Measurements from ENCODE around the gene PPM1M.
"Not testable (repeated sequence)": the region's sequence is repeated elsewhere in the genome, so short reads cannot be mapped to it uniquely, and the experiment has no call there.

The PPM1M gene

DNA sequence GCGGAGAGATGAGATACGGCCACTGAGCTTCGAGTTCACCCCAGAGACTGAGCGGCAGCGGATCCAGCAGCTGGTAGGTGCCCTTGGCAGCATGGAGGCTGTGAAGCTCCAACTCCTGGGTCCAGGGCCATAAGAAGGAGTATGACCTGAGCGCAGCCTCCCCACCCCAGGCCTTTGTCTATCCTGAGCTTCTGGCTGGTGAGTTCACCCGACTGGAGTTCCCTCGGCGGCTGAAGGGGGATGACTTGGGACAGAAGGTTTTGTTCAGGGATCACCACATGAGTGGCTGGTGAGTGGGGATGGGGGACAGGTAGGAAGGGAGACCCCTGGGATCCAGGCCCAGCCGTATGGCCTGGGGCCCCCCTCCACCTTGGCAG, 2.6 kb downstream of the PPM1M start:
- DNase-seq: no peak

DNA sequence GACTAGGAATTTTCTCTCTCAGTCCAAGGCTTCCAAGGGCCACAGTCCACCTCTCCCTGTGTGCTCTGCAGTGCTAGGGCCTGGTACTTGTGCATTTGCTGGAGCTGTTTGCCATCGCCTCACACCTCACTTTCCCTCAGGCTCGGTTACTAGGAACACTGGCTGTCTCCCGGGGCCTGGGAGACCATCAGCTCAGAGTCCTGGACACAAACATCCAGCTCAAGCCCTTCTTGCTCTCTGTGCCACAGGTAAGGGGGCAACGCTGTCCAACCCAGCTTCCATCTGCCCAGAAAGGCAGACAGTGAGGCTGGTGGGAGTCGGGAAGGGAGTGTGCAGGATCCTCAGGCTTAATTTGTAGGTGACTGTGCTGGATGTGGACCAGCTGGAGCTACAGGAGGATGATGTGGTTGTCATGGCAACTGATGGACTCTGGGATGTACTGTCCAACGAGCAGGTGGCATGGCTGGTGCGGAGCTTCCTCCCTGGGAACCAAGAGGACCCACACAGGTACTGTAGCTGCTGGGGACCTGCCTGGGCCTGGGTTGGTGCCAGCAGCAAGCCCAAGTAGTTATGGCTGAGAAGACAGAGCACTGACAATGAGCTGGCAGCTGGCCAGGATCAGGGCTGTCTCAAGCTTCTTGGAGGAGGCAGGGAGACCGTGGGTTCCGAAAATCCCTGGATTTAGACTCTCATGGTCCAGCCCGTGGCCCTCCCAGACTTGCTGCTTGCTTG, 3.4 kb downstream of the PPM1M start:
- no peak for DNase-seq

DNA sequence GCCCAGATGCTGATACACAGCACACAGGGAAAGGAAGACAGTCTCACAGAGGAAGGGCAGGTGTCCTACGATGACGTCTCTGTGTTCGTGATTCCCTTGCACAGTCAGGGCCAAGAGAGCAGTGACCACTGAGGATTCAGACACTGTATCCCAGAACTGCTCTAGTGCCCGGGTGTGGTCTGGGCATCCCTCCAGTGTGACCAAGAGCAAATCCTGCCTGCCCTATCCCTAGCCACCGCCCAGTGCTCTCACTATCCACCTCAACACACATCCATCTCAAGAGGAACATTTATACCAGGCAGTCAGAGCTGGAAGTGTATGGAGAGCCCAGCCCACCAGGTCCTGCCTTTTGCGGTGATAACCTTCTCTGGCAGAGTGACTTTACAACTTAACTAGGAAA, 4.1 kb downstream of the PPM1M start:
- DNase-seq: no peak

DNA sequence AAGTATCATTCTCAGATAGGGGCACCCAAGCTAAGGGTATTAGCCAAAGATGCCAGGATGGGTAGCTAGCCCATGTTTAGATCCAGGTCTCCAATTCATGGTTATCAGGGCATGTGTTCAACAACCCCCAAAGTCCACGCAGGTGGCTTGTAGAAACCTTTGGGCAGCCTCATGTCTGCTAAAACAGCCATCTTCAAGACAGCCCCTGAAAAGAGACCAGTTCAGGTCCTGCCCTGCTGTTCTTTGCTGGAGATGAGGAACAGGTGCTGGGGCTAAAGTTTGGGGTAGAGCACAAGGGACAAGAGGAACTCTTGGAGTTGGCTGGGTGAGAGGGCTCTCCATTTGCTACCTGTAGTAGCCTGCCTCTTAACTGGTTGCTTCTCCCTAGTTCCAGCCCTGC, 4.6 kb downstream of the PPM1M start:
- DNase-seq: no peak

DNA sequence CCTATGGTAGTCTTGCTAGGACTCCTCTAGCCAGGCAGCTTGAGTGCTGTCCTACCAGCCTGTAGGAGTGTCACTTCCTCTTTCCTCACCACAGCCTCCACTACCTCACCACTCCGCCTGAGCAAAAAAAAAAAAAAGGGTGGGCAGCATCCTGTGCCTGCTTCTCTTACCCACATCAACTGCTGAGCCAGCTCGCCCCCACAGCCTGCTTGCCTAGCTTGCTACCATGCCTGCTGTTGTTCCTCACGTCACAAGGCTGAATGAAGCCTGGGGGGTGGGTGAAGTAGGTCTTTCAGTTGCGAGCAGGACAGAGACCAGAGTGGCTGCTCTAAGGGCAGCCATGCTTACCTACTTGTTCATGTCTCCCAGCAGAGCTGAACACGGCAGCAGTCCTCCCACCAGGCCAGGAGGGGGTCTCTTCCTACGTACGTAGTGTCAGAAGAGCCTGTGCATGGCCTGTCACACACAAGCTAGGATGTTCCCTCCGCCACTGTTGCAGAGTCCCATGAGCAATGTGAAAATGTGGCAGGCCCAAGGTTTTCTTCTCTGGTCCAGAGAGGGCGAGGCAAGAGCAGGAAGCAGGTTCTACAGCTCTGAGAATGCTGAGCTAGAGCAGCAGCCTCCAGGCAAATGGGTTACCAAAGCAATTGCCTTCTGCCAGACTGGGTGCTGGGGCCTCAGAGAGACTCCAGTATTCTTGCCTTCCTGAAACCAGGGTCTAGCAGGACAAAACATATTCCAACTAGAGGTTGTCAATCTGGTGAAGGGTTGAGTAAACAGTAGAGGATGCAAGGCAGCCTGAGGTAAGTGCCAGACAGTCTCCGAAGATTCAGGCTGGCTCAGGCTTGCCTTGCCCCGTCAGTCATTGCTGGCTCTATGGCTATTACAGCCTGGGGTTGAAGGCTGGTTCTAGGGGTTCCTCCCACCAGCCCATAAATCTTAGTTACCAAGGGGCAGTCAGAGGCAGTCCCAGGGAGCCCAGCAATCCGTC, 8.1 kb downstream of the PPM1M start:
- peak; percentile 39 for DNase-seq

DNA sequence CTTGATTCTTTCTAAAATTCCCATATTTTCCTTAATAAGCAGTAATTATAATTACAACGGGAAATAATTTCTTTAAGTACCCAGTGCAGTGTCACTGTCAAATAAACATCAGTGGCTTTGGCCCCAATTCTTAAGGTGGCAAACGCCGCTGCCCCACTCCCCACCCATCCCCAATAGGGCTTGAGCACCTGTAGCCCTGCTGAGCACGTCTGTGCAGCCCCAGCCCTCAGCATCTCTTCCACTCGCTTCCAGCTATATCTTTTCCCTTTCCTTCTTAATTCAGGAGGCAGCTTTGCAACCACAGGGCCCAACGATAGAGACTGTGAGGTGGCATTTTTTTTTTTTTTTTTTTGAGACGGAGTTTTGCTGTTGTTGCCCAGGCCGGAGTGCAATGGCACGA, 9.0 kb downstream of the PPM1M start:
- DNase-seq: no peak

DNA sequence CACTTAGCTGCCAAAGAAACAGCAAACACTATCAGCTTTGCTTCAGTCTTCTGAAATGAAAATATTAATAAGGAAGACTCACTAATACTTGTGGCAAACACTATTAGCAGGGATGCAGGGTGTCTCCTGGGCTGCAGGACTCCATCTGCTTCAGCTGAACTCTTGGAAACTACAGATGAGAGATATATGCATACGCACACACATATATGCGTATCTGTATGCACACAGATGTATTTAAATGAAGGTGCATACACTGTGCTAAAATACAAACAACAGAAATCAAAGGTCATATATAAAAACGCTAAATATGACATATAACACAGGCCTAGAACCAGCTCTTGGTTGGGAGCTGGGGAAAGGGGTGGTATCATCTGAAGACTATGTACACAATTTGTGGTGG, 10.6 kb downstream of the PPM1M start:
- DNase-seq: no peak

DNA sequence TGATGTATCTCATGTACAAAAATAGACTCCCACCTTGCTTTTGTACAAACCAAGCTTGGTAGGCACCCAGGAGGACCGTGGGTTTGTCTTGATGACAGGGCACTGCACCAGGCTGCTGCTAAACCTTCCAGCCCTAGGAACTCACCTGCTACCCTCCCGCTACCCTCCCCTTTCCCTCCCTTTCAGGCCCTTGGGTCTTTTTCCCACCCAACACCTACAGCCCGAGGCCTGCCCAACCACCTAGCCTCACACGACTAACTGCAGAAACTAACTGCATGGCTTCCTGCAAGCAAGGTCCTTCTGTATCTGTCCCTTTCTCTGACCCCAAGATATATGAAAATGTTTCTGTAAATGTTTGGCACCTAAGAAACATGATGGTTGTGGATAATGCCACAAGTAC, 11.1 kb downstream of the PPM1M start:
- no peak for DNase-seq

DNA sequence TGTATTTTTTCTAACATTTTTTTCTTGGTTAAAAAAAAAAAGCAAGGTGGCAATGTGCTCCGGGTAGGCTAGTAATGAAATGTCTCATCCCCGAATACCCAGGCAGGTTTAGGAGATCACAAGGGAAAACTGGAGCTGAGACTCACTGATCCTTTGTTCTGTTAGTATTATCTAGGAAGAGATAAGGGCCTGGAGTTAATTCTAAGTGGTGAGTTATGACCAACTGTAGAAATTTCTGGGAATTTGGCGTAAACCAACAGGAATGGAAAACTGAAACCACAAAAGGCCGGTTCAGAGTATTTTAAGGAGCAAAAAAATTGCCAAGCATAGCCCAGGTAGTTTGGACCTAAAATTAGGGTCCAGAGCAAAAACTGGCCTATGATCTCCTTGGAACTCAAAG, 12.4 kb downstream of the PPM1M start:
- DNase-seq: no peak

DNA sequence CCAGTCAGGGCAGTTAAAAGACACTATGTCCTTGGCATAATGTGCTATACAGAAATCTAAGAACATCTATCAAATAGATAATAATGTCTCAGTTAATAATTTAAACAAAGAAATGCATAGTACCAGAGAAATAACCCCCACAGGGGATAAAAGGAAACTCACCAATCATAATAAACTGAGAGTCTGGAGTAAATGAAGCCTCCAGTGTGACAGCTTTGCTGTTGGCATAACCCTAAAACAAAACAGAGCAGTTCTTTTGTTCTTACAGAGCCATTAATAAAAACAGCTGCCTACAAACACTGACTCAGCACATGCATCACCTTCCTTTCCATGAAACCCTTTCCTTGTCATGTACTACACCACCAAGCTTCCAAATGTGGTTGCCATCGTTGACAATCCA, 13.5 kb downstream of the PPM1M start:
- DNase-seq: no peak

DNA sequence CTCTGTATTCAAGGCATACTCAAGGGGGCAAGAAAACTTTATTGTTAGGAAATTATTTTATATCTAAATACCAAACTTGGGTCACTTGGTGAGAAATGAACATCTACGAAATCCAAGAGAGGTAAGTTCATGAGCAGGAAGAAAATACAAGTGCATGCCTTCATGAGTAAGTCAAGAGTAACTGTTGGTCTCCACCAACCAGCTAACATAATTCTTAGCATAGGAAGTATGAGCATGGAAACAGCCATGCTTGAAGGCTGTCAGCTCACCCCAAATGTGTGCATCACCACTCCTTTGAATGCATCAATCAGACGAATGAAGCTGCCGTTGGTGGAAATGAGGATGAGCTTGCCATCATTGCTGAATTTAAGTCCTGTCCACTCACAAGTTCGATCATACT, 13.9 kb downstream of the PPM1M start:
- no peak for DNase-seq

DNA sequence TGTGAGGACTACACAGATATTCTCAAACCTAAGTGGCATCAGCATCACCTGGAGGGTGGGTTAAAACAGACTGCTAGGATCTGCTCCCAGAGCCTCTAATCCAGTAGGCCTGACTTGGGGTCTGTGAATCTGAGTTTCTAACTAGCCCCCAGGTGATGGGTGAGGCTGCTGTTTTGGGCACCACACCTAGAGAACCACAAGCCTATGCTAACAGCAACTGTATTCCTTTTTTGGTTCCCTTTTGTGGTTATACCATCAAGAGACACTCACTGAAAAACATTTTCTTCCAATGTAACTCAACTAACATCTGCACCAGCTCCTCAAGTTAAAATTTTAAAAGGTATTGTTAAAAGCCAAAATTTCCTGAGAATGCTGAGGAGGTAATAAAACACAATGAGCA, 16.9 kb downstream of the PPM1M start:
- no peak for DNase-seq

DNA sequence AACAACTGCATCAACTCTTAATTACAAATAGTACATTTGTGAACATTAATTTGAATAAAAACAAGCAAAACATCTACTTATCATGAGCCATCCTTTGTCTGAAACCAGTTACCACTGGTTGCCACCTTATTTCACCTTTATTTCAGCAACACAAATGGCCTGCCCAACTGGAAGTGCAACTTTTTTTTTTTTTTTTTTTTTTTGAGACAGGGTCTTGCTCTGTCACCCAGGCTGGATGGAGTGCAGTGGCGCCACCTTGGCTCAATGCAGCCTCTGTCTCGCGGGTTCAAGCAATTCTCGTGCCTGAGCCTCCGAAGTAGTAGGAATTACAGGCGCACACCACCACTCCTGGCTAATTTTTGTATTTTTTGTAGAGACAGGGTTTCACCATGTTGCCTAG, 19.8 kb downstream of the PPM1M start:
- no peak for DNase-seq

DNA sequence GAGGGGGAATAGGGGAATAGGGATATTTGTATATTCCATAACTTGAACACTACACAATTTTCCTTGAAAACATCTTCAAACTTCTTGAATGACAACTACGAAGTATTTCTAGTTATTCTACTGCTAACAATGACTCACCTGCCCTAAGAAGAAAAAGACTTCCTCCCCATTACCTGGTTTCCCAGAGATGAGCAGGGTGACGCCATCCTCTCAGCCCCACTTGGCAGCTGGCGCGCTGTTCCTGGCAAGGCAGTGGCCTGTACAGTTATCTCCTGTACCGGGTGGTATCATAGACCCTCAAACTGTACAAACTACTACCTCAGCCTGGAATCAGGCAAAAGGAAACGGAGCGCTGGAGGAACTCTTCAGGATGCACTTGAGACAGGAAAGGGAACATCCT, 22.5 kb downstream of the PPM1M start:
- DNase-seq: no peak

DNA sequence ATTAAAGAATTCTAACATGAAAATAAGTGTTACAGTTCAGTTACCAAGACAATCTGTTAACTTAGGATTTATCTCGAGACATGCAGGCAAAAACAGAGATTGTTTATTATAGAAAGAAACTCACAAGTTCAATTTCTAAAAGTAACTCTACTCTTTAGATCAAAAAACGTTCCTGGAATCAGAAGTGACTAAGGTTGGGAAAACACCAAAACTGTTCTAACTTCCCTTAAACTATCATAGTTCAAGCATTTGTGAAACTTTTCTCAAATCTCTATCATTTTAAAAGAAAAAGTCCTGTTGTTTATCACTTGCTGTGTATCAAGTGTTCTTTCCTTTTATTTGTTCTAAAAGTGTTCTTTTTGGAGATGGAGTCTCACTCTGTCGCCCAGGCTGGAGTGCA, 24.2 kb downstream of the PPM1M start:
- DNase-seq: no peak

DNA sequence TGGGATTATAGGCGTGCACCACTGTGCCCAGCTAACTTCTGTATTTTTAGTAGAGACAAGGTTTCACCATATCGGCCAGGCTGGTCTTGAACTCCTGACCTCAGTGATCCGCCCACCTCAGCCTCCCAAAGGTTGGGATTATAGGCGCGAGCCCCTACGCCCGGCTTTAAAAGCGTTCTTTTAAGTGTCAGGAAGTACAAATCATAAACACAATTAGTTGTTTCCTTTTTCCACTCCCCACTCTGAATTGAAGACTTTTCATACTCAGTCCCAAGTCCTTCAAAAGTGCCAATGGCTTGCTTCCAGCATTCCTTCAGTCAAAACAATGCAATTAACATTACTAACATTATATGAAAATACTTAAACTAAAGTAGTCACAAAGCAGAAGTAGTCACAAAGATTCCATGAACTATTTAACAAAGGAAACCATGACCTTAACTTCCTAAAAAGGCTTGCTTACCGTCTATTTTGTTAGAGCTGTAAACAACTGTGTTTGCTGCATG, 24.7 kb downstream of the PPM1M start:
- DNase-seq: no peak

DNA sequence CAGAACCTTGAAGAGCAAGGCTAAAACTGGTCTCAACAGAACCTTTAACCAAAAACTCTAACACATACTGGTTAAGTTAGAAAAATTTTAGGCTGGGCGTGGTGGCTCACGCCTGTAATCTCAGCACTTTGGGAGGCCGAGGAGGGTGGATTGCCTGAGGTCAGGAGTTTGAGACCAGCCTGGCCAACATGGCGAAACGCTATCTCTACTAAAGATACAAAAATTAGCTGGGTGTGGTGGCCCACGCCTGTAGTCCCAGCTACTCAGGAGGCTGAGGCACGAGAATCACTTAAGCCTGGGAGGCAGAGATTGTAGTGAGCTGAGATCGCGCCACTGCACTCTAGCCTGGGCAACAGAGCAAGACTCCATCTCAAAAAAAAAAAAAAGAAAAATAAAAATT, 26.6 kb downstream of the PPM1M start:
- not testable (repeated sequence) for DNase-seq

DNA sequence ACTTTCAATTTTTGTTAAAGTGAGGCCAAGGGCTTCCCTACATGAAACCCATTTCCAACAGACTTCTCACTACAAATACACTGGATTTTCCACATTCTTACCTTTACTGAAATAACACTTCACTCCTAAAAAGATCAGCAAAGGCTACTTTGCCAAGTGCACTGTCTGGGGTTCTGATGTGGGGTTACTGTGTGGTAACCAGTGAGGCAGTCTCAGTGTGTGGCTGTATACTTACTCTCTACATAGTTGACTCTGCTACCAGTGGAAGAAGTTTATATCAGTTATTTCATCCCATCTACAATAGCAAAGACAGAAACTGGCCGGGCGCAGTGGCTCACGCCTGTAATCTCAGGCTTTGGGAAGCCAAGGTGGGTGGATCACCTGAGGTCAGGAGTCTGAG, 27.3 kb downstream of the PPM1M start:
- no peak for DNase-seq

DNA sequence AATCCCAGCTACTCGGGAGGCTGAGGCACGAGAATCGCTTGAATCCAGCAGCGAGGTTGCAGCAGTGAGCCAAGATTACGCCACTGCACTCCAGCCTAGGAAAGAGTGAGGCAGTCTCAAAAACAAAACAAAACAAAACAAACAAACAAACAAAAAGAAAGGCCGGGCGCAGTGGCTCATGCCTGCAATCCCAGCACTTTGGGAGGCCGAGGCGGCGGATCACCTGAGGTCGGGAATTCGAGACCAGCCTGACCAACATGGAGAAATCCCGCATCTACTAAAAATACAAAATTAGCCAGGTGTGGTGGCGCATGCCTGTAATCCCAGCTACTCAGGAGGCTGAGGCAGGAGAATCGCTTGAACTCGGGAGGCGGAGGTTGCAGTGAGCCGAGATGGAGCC, 29.2 kb downstream of the PPM1M start:
- DNase-seq: not testable (repeated sequence)

DNA sequence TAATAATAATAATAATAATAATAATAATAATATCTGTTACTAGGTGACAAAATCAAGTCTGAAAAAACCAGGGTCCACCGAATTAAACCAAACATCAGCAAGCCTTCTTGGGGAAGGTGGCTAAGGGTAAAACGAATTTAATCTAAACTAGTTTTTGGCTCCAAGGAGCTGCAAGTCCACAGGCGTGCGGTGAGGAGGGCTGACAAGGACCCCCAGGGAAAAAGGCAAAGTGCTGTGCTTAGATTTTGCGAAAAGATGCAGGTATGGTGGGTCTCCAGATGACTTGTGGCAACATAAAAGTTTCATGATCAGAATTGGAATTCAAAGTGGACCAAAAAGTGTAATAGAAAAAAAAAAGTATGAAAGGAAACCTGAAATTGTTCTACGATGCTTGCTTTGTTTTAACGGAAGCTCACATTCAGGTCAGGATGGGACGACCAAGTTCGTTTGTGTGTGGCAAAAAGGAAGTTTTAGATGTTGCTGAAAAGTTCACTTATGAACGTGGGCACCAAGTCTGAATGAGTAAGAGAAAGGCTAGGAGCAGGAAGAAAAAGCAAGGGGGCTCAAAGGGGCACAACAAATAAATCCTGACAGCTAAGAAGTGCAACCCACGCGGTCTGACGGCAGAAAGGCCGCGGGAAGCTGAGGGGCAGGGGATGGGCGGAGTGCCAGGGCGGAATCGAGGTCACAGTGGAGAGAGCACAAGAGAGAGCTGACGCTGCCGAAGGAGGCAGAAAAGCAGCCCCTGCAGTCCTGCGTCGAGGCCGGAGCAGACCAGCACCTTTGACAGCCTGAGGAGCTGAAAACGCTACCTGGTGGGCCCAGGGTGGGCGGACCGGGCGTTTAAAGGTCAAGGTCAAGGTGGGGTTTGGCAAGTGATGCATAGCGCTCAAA, 31.8 kb downstream of the PPM1M start:
- peak; percentile 56 for DNase-seq

DNA sequence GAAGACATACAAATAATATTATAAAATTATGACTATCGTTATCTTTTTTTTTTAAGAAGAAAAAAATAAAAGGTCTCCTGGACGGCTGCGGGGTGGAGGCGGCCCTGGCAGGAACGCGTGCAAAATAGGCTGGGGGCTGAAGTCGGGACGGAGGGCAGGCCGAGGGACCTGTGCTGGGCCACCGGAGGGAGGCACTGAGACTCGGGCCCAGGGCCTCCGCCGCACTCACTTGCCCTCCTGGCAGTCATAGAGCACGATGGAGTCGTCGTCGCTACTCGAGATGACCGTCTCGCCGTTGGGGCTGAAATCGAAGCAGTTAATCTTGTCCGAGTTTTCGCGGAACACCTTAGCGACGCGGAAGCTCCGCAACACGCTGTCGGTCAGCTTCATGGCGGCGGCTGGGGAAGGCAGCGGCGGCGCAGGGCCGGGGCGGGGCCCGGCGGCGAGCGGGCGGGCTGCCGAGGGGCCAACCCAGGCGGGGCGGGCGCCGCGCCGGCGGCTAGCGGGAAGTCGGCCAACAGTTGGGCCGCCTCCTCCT, 32.5 kb downstream of the PPM1M start:
- DNase-seq: peak; percentile 70

DNA sequence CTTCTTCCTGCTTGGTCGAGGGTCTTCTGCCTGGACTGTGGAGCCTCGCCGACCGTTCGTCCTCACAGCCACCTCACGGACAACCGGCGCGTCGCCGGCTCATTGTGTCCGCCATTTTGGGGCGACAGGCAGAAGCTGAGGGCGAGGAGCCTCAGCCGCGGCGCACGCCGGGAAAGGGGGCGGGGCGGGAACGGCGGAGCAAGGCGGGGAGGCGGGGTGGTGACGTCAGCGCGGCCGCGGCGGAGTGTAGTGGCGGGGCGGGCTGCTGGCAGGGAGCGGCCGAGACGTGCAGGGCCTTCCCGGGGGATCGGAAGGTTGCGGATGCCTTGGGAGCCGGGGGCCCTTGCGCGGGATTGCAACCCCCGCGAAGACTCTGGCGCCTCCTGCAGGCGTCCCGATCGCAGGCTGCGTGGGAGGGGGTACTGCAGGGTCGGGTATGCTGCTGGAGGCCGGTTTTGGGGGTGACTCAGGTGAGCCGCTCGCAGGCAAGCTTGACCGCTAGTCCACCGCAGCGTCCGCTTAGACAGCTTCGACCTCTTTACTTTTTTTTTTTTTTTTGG, 33.0 kb downstream of the PPM1M start, which contains the start of gene WDR82:
Gene WDR82, minus strand, starts transcription at position 140 of the 560 bp plus-strand sequence. CDS start 288 bp downstream, outside the sequence.
- peak; percentile 98 for DNase-seq

Data from activated gamma-delta T cell (primary cell).